ENCODE data around the gene JMJD1C. TPM values are rescaled to one million over a fixed set of nuclear protein-coding genes. Genes with fewer than 3 reads are reported as not detected.
"Not testable (repeated sequence)": the region's sequence is repeated elsewhere in the genome, so short reads cannot be mapped to it uniquely, and the experiment has no call there.

The JMJD1C gene
- total RNA-seq, 2 experiments from 2014 or later = 389 to 399 TPM

DNA sequence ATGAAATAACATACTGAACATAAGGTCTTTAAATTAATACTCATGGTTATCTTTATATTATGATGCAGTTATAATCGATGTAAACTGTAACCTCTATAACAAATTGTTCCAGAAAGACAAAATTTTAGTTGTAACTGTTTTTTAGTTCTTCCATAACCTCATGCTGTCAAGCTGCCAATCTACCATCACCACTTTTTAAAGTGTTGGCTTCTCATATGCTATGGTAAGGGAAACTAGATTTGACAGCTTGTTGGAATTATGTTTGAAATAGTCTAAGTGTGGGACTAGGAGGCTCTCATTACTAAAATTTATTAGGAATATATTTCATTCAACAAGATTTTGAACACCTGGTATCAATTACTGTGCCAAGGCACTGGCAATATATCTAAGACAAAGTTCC, 227.3 kb downstream of the JMJD1C start:
- DNase-seq = no peak
- POLR2A ChIA-PET = interaction anchor here (0.8 kb wide), 1 partner anchor 13 kb away, joined by 5 read pairs; no protein-coding TSS in a partner anchor
- H3K4me1 Mint-ChIP-seq (ENCODE audit: low read depth) = peaks cover 60% of the 10 kb centered on the region
- TF ChIP-seq CTCF (IDR thresholded peaks at IDR 0.05) = no peak
- ATAC-seq (ENCODE audit: poor library complexity) = no peak
- Histone ChIP-seq H3K9me3 (ENCODE audit: control insufficient read depth in 1 of 2, insufficient read depth in 1 of 2, low read length in 2 of 2) (no peaks in the 10 kb centered on the region), H3K27ac (ENCODE audit: low read depth in 1 of 2, low read length in 2 of 2) (no peak overlapping the region), H3K4me1 (ENCODE audit: insufficient read depth, low read length) (peaks cover 32% of the 10 kb centered on the region), H3K27me3 (ENCODE audit: control insufficient read depth in 1 of 2, insufficient read depth in 2 of 2, low read length in 2 of 2) (no peaks in the 10 kb centered on the region), H3K4me3 (ENCODE audit: low read length) (no peak overlapping the region), H3K36me3 (ENCODE audit: insufficient read depth, low read length) (peaks cover 4% of the 10 kb centered on the region)
- no peaks in the 10 kb centered on the region for H3K27me3 Mint-ChIP-seq
- H3K36me3 Mint-ChIP-seq (ENCODE audit: low read depth) = peaks cover 7% of the 10 kb centered on the region
- no peak overlapping the region for H3K4me3 Mint-ChIP-seq
- no peaks in the 10 kb centered on the region for H3K9me3 Mint-ChIP-seq
- peak overlapping the region; percentile 48 for H3K27ac Mint-ChIP-seq
- intact Hi-C loops (cut with DNase I, micrococcal nuclease) = no loop called here
- CTCF ChIA-PET = interaction anchor here (0.7 kb wide), 1 partner anchor 1505 kb away, joined by 4 read pairs; no protein-coding TSS in a partner anchor

DNA sequence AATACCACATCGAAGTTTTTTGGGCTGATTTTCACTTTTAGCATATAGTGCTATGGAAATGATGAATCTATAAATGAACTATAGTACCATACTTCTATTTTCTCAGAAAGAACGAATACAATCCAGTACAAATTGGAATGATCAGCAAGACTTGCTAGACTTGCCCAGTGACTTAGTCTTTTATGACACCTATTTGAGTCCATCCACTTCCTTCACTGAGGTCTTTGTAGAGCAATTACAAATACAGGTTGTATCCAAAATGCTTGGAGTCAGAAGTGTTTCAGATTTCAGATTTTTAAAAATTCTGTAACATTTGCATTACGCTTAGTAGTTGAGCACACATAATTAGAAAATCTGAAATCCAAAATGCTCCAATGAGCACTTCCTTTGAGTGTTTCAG, 228.4 kb downstream of the JMJD1C start:
- H3K9me3 Mint-ChIP-seq = no peaks in the 10 kb centered on the region
- Histone ChIP-seq H3K27me3 (ENCODE audit: control insufficient read depth in 1 of 2, insufficient read depth in 2 of 2, low read length in 2 of 2) (no peaks in the 10 kb centered on the region), H3K4me1 (ENCODE audit: insufficient read depth, low read length) (peaks cover 24% of the 10 kb centered on the region), H3K36me3 (ENCODE audit: insufficient read depth, low read length) (peaks cover 4% of the 10 kb centered on the region), H3K27ac (ENCODE audit: low read depth in 1 of 2, low read length in 2 of 2) (no peak overlapping the region), H3K9me3 (ENCODE audit: control insufficient read depth in 1 of 2, insufficient read depth in 1 of 2, low read length in 2 of 2) (no peaks in the 10 kb centered on the region), H3K4me3 (ENCODE audit: low read length) (no peak overlapping the region)
- peaks cover 66% of the 10 kb centered on the region for H3K4me1 Mint-ChIP-seq (ENCODE audit: low read depth)
- ChIA-PET CTCF (no interaction called here), POLR2A (interaction anchor here (0.8 to 2.5 kb wide), 2 partner anchors 12 to 32 kb away, joined by 5 to 11 read pairs; no protein-coding TSS in a partner anchor)
- DNase-seq (no peak), ATAC-seq (ENCODE audit: poor library complexity) (no peak)
- no peak overlapping the region for H3K27ac Mint-ChIP-seq
- no peaks in the 10 kb centered on the region for H3K27me3 Mint-ChIP-seq
- H3K4me3 Mint-ChIP-seq = peak overlapping the region; percentile 6
- no peak for TF ChIP-seq CTCF (IDR thresholded peaks at IDR 0.05)
- H3K36me3 Mint-ChIP-seq (ENCODE audit: low read depth) = peaks cover 11% of the 10 kb centered on the region
- intact Hi-C loops (cut with DNase I, micrococcal nuclease) = no loop called here

GRCh38 chr10:63236113-63236935, 229.5 kb downstream of the JMJD1C start:
- H3K4me1 ChIP-seq (ENCODE audit: insufficient read depth, low read length) = peaks cover 21% of the 10 kb centered on the region
- H3K27me3 Mint-ChIP-seq = no peaks in the 10 kb centered on the region
- DNase-seq (peak in 3 of 14 experiments; percentile 56 to 65 (median 60)), ATAC-seq (ENCODE audit: poor library complexity) (peak; percentile 73)
- ChIA-PET CTCF (interaction anchor here (1.0 to 1.7 kb wide), 4 partner anchors 19 to 393 kb away, joined by 4 to 6 read pairs (median 5); no protein-coding TSS in a partner anchor), POLR2A (interaction anchor here (0.7 to 2.5 kb wide), 6 partner anchors 8 to 395 kb away, joined by 3 to 11 read pairs (median 3); no protein-coding TSS in a partner anchor)
- intact Hi-C loops (cut with DNase I, micrococcal nuclease) = no loop called here
- no peaks in the 10 kb centered on the region for H3K9me3 ChIP-seq (ENCODE audit: control insufficient read depth in 1 of 2, insufficient read depth in 1 of 2, low read length in 2 of 2)
- peaks cover 63% of the 10 kb centered on the region for H3K4me1 Mint-ChIP-seq (ENCODE audit: low read depth)
- TF ChIP-seq CTCF (IDR thresholded peaks at IDR 0.05) = no peak
- peaks cover 4% of the 10 kb centered on the region for H3K36me3 ChIP-seq (ENCODE audit: insufficient read depth, low read length)
- peaks cover 12% of the 10 kb centered on the region for H3K36me3 Mint-ChIP-seq (ENCODE audit: low read depth)
- peak overlapping the region; percentile 11 for H3K4me3 Mint-ChIP-seq
- H3K27ac Mint-ChIP-seq = peak overlapping the region; percentile 20
- H3K27ac ChIP-seq (ENCODE audit: low read depth in 1 of 2, low read length in 2 of 2) = no peak overlapping the region
- H3K27me3 ChIP-seq (ENCODE audit: control insufficient read depth in 1 of 2, insufficient read depth in 2 of 2, low read length in 2 of 2) = no peaks in the 10 kb centered on the region
- no peaks in the 10 kb centered on the region for H3K9me3 Mint-ChIP-seq
- no peak overlapping the region for H3K4me3 ChIP-seq (ENCODE audit: low read length)

DNA sequence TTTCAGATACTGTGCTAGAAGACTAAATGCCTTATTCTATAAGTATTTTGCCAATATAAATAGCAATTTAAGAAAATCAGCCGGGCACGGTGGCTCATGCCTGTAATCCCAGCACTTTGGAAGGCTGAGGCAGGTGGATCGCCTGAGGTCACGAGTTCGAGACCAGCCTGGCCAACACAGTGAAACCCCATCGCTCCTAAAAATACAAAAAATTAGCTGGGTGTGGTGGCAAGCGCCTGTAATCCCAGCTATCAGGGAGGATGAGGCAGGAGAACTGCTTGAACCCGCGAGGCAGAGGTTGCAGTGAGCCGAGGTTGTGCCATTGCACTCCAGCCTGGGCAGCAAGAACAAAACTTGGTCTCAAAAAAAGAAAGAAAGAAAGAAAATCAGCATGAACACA, 230.6 kb downstream of the JMJD1C start:
- POLR2A ChIA-PET = interaction anchor here (1.0 kb wide), 1 partner anchor 34 kb away, joined by 4 read pairs; no protein-coding TSS in a partner anchor
- H3K9me3 Mint-ChIP-seq; H3K27me3 ChIP-seq (ENCODE audit: control insufficient read depth in 1 of 2, insufficient read depth in 2 of 2, low read length in 2 of 2); H3K9me3 ChIP-seq (ENCODE audit: control insufficient read depth in 1 of 2, insufficient read depth in 1 of 2, low read length in 2 of 2); H3K4me3 ChIP-seq (ENCODE audit: low read length); H3K4me3 Mint-ChIP-seq; H3K36me3 ChIP-seq (ENCODE audit: insufficient read depth, low read length); H3K27ac ChIP-seq (ENCODE audit: low read depth in 1 of 2, low read length in 2 of 2); intact Hi-C loops (cut with DNase I, micrococcal nuclease); H3K27ac Mint-ChIP-seq; ATAC-seq (ENCODE audit: poor library complexity); DNase-seq; H3K27me3 Mint-ChIP-seq: not testable (repeated sequence)
- CTCF ChIA-PET = interaction anchor here (0.9 to 1.6 kb wide), 2 partner anchors 9 to 34 kb away, joined by 3 to 5 read pairs; no protein-coding TSS in a partner anchor
- H3K4me1 ChIP-seq (ENCODE audit: insufficient read depth, low read length) = peaks cover 18% of the 10 kb centered on the region
- H3K4me1 Mint-ChIP-seq (ENCODE audit: low read depth) = peaks cover 62% of the 10 kb centered on the region
- H3K36me3 Mint-ChIP-seq (ENCODE audit: low read depth) = peaks cover 17% of the 10 kb centered on the region

Data from CD4-positive, alpha-beta T cell (primary cell).